Stomach smooth muscle (tissue), 2 donors: ENCODE data around the gene GALNT7.

Source experiments
- H3K27ac ChIP-seq: one replicate; pipeline ENCODE4 v1.7.0; 2013; ENCODE audit warnings: mild to moderate bottlenecking, low read length, inconsistent platforms
- H3K27me3 ChIP-seq, 2 donors: one replicate each; pipeline ENCODE4 v1.7.0; 2013; ENCODE audit warnings: low read length in 2 of 2; ENCODE audit not compliant: insufficient read depth in 2 of 2, control insufficient read depth in 1 of 2
- H3K36me3 ChIP-seq, 2 donors: one replicate each; pipeline ENCODE4 v1.7.0; 2013; ENCODE audit warnings: low read length in 2 of 2; ENCODE audit not compliant: control insufficient read depth in 2 of 2, insufficient read depth in 2 of 2
- H3K4me1 ChIP-seq: one replicate; pipeline ENCODE4 v1.7.0; 2013; ENCODE audit warnings: low read length; ENCODE audit not compliant: control insufficient read depth, insufficient read depth
- H3K4me3 ChIP-seq, 2 donors: one replicate each; pipeline ENCODE4 v1.7.0; 2013; ENCODE audit warnings: low read length in 2 of 2
- H3K9ac ChIP-seq, 2 donors: one replicate each; pipeline ENCODE4 v1.7.0; 2013; ENCODE audit warnings: low read length in 2 of 2, mild to moderate bottlenecking in 1 of 2
- H3K9me3 ChIP-seq, 2 donors: one replicate each; pipeline ENCODE4 v1.7.0; 2013; ENCODE audit warnings: low read length in 2 of 2; ENCODE audit not compliant: control insufficient read depth in 2 of 2
- donor health status: healthy.
- donor health status: Pancreatic carcinoma.

The GALNT7 gene

GRCh38 chr4:173293663-173294062, 125.1 kb downstream of the GALNT7 start:
- no peak overlapping the region for H3K9ac ChIP-seq
- no peaks in the 10 kb centered on the region for H3K27me3 ChIP-seq
- H3K27ac ChIP-seq = no peak overlapping the region
- H3K4me1 ChIP-seq = no peaks in the 10 kb centered on the region
- H3K9me3 ChIP-seq = no peaks in the 10 kb centered on the region
- H3K4me3 ChIP-seq = no peak overlapping the region
- H3K36me3 ChIP-seq = peaks cover 0 to 6% of the 10 kb centered on the region in 2 donors

DNA sequence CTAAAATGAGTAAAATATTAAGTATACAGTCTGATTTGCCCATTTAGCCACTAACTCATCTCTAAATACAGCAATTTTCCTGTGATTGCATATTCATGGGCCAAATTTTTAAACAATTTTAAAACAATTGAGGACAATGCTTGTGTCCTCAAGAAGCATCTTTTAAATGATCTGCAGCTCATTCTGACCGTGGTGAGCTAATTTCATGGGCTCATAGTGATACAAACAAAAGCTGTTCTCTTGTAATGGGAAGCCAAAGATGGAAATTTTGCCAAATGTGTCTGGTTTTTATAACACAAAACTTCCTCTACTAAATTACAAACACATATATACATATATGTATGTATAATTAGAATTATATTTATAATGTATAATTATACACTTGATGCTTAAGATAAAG, 125.8 kb downstream of the GALNT7 start:
- Histone ChIP-seq H3K4me1 (no peaks in the 10 kb centered on the region), H3K9me3 (no peaks in the 10 kb centered on the region), H3K9ac (no peak overlapping the region), H3K36me3 (peaks cover 0 to 6% of the 10 kb centered on the region in 2 donors), H3K27ac (no peak overlapping the region), H3K4me3 (no peak overlapping the region), H3K27me3 (no peaks in the 10 kb centered on the region)

GRCh38 chr4:173301518-173302201, 133.0 kb downstream of the GALNT7 start:
- Histone ChIP-seq H3K9ac (no peak overlapping the region), H3K27ac (no peak overlapping the region), H3K9me3 (no peaks in the 10 kb centered on the region), H3K4me1 (no peaks in the 10 kb centered on the region), H3K27me3 (no peaks in the 10 kb centered on the region), H3K36me3 (peaks cover 0 to 11% of the 10 kb centered on the region in 2 donors), H3K4me3 (no peak overlapping the region)

- H3K27me3 ChIP-seq = no peaks in the 10 kb centered on the region
- H3K27ac ChIP-seq = no peak overlapping the region
- no peaks in the 10 kb centered on the region for H3K4me1 ChIP-seq
- H3K9me3 ChIP-seq = no peaks in the 10 kb centered on the region
- H3K36me3 ChIP-seq = peaks cover 0 to 10% of the 10 kb centered on the region in 2 donors
- H3K9ac ChIP-seq = no peak overlapping the region
- H3K4me3 ChIP-seq = no peak overlapping the region
Observed at GRCh38 chr4:173307778-173308177, 139.2 kb downstream of the GALNT7 start.

DNA sequence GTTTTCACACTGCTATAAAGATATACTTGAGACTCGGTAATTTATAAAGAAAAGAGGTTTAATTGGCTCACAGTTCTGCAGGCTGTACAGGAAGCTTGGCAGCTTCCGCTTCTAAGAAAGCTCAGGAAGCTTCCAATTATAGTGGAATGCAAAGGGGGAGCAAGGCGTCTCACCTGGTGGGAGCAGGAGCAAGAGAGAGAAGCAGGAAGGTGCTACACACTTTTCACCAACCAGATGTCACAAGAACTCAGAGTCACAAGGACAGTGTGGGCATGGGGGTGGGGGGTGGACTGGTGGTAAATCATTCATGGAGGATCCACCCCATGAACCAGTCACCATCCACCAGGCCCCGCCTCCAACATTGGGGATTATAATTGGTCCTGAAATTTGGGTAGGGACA, 142.8 kb downstream of the GALNT7 start:
- no peaks in the 10 kb centered on the region for H3K27me3 ChIP-seq
- H3K9me3 ChIP-seq = no peaks in the 10 kb centered on the region
- H3K27ac ChIP-seq = no peak overlapping the region
- H3K4me1 ChIP-seq = no peaks in the 10 kb centered on the region
- peaks cover 8 to 22% of the 10 kb centered on the region in 2 donors for H3K36me3 ChIP-seq
- no peak overlapping the region for H3K4me3 ChIP-seq
- no peak overlapping the region for H3K9ac ChIP-seq

DNA sequence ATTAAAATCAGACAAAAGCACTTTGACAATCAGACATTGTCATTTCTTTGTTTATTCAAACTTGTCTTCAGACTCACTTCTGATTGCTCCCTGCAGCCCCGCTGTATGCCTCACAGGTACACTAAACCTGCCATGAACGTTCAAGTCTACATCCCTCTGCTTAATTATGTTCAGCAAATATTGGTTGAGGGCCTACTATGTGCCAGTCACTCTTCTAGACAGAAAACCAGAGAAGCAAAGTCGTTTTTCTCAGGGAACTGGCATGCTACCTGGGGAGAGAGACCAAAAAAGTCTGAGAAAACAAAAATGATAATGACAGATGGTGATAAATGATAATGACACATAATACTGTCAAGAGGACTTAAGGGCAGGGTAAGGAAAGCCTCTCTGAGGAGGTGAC, 146.1 kb downstream of the GALNT7 start:
- Histone ChIP-seq H3K4me3 (no peak overlapping the region), H3K27me3 (no peaks in the 10 kb centered on the region), H3K9me3 (no peaks in the 10 kb centered on the region), H3K36me3 (peaks cover 4 to 24% of the 10 kb centered on the region in 2 donors), H3K4me1 (no peaks in the 10 kb centered on the region), H3K27ac (no peak overlapping the region), H3K9ac (no peak overlapping the region)

GRCh38 chr4:173316060-173316459, 147.4 kb downstream of the GALNT7 start:
- H3K4me1 ChIP-seq = no peaks in the 10 kb centered on the region
- peaks cover 7 to 26% of the 10 kb centered on the region in 2 donors for H3K36me3 ChIP-seq
- H3K4me3 ChIP-seq = no peak overlapping the region
- no peaks in the 10 kb centered on the region for H3K9me3 ChIP-seq
- H3K27me3 ChIP-seq = no peaks in the 10 kb centered on the region
- no peak overlapping the region for H3K27ac ChIP-seq
- H3K9ac ChIP-seq = no peak overlapping the region

DNA sequence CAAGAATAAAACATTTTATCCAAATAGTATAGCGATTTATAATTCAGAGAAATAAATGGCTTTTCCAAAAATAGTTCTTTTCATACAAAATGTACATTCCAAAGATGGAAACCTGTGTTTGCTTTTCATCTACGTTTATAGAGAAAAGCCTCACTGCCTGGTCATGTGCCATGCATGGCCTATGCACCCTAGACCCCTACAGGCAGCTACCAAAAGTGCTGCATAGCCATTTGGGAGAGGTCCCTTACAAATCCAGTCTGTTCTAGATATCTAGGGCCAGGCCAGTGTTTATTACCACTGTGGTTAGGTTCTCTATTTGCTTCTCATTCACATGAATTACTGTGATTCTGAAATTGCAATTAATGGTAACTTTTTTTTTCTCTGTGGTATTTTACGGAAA, 148.4 kb downstream of the GALNT7 start:
- Histone ChIP-seq H3K27ac (no peak overlapping the region), H3K4me3 (no peak overlapping the region), H3K4me1 (no peaks in the 10 kb centered on the region), H3K9me3 (no peaks in the 10 kb centered on the region), H3K27me3 (no peaks in the 10 kb centered on the region), H3K9ac (no peak overlapping the region), H3K36me3 (peaks cover 15 to 26% of the 10 kb centered on the region in 2 donors)

DNA sequence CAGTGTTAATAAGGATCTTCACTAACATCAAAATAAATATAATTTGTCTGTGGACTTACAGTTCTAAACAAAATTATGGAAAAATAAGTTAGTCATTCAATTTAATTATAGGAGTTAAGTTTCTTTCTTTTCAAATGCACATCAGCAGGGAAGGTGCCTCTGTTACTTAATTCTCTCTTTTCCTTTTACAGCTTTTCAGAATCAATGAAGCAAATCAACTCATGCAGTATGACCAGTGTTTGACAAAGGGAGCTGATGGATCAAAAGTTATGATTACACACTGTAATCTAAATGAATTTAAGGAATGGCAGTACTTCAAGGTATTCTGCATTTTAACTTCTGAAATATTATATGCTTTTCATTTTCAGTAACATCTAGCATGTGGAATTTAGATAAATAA, 149.6 kb downstream of the GALNT7 start:
- Histone ChIP-seq H3K9me3 (no peaks in the 10 kb centered on the region), H3K36me3 (peaks cover 21 to 26% of the 10 kb centered on the region in 2 donors), H3K4me3 (no peak overlapping the region), H3K9ac (no peak overlapping the region), H3K27ac (no peak overlapping the region), H3K27me3 (no peaks in the 10 kb centered on the region), H3K4me1 (no peaks in the 10 kb centered on the region)

DNA sequence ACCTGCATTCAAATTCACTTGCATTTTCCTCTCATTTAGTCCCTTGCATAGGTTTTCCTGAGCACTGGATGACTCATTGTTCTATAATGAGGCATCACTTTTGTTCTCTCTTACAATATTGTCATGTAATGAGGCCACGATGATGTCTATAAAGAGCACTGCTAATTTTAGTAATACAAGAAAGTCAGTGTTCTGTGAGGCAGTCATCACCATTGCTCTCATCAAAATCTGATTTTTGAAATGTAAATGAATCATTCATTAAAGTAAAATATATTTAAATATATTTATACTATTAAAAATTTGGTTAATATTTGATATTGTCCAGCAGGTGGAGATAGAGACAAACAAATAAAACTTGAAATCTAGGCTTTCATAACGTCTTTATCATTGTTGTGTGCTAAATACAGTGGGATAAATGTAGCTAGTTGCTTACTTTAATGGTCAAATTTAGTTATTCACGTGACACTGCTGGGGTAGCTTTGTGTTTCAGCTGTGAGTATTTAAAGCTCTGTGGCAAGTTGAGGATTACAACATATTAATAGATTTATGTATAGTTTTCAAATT, 150.1 kb downstream of the GALNT7 start:
- no peak overlapping the region for H3K9ac ChIP-seq
- no peaks in the 10 kb centered on the region for H3K9me3 ChIP-seq
- H3K4me3 ChIP-seq = no peak overlapping the region
- no peaks in the 10 kb centered on the region for H3K27me3 ChIP-seq
- peaks cover 21 to 26% of the 10 kb centered on the region in 2 donors for H3K36me3 ChIP-seq
- no peak overlapping the region for H3K27ac ChIP-seq
- no peaks in the 10 kb centered on the region for H3K4me1 ChIP-seq

DNA sequence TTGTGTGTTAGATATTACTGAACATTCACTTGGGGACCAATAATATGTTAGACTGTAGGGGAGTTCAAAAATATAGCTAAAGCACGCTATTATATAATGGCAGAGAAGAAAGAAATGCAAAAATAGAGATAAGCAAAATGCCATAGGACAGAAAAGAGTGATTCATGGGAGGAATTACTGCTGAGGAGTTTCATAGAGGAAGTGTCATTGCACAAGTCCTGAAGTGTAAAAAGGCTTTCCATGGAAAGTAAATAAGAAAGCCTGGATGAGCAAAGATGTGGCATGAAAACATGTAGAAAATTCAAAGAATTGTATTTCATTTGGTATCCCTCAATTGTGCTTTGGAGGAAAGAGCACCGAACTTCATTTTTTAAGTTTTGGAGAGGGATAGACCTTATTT, 151.1 kb downstream of the GALNT7 start:
- Histone ChIP-seq H3K4me1 (no peaks in the 10 kb centered on the region), H3K4me3 (no peak overlapping the region), H3K27ac (no peak overlapping the region), H3K9me3 (no peaks in the 10 kb centered on the region), H3K27me3 (no peaks in the 10 kb centered on the region), H3K9ac (no peak overlapping the region), H3K36me3 (peaks cover 19 to 21% of the 10 kb centered on the region in 2 donors)
